NCI-H1694 treated with DMSO at 0.1 percent for 48 hours (cell line): ENCODE measurements around the gene JPH3.
A peak's percentile ranks its signal among the peaks of the same experiment; 100 is the strongest.

ENCODE experiments used
- DNase-seq: peaks from one replicate; lab custom pipeline; 2025; lab: John Stamatoyannopoulos, UW

JPH3 gene

GRCh38 chr16:87601401-87601981, 817 bp upstream of the JPH3 start:
- no peak for DNase-seq

GRCh38 chr16:87602821-87603683, 744 bp downstream of the JPH3 start:
- no peak for DNase-seq

- peak; percentile 53 for DNase-seq
Observed at GRCh38 chr16:87603684-87604633, 1.7 kb downstream of the JPH3 start.

- no peak for DNase-seq
Observed at GRCh38 chr16:87604634-87605111, 2.4 kb downstream of the JPH3 start.

GRCh38 chr16:87607223-87607622, 4.9 kb downstream of the JPH3 start:
- no peak for DNase-seq

- no peak for DNase-seq
Observed at GRCh38 chr16:87607871-87608270, 5.6 kb downstream of the JPH3 start.

GRCh38 chr16:87608400-87608985, 6.2 kb downstream of the JPH3 start:
- DNase-seq: no peak

- DNase-seq: no peak
Observed at GRCh38 chr16:87610026-87610425, 7.7 kb downstream of the JPH3 start.

GRCh38 chr16:87611456-87611855, 9.1 kb downstream of the JPH3 start:
- DNase-seq: no peak

GRCh38 chr16:87613961-87614360, 11.7 kb downstream of the JPH3 start:
- no peak for DNase-seq

GRCh38 chr16:87615621-87616041, 13.3 kb downstream of the JPH3 start:
- DNase-seq: no peak

- no peak for DNase-seq
Observed at GRCh38 chr16:87616556-87616955, 14.2 kb downstream of the JPH3 start.

GRCh38 chr16:87618216-87618615, 15.9 kb downstream of the JPH3 start:
- no peak for DNase-seq

- no peak for DNase-seq
Observed at GRCh38 chr16:87619360-87620200, 17.3 kb downstream of the JPH3 start.

- DNase-seq: no peak
Observed at GRCh38 chr16:87620201-87620495, 17.8 kb downstream of the JPH3 start.

GRCh38 chr16:87621550-87621829, 19.2 kb downstream of the JPH3 start:
- no peak for DNase-seq

- no peak for DNase-seq
Observed at GRCh38 chr16:87621976-87622713, 19.8 kb downstream of the JPH3 start.

- DNase-seq: no peak
Observed at GRCh38 chr16:87622756-87623319, 20.5 kb downstream of the JPH3 start.

GRCh38 chr16:87625241-87625797, 23.0 kb downstream of the JPH3 start:
- DNase-seq: no peak

GRCh38 chr16:87626401-87626800, 24.1 kb downstream of the JPH3 start:
- no peak for DNase-seq
